Heart left ventricle (tissue), 13 donors: ENCODE results near the gene FOXJ1.

ENCODE experiments used
- CTCF ChIP-seq, 12 donors: fragments of 200-600 bp; sonication (generic) in 4 of 12; IDR thresholded peaks; one replicate each; pipeline versions ENCODE4 v1.5.0 to v1.8.0; 2018 to 2022; ENCODE audit warnings: antibody characterized with exemption in 12 of 12, mild to moderate bottlenecking in 5 of 12
- POLR2A ChIP-seq, 2 donors: fragments of 450-650 bp; IDR thresholded peaks; one replicate each; pipeline ENCODE4 v1.6.1; 2017; ENCODE audit warnings: antibody characterized with exemption in 2 of 2, mild to moderate bottlenecking in 2 of 2, moderate library complexity in 2 of 2
- donor health status: ischemic (EF 13 %, LVEDD 7.1; RV severe dilation, severe dysfunction).
- donor health status: DM: no; HTN: yes; CAD: no.
- donor health status: DM: no; HTN: no; CAD: no.
- donor health status: ischemic (EF 25% LVEDD 6.9; RV normal size, moderate dysfunction).
- donor health status: ischemic (EF 25% LVEDD 5.7; RV mildly dilated, moderate dysfunction).
- donor health status: ischemic (EF 35%, LVEDD 5.7; RV mildly dilated, moderate dysfunction).
- donor health status: nonischemic (EF 11% LVEDD 7.7; RV severe dilation, severe dysfunction).
- donor health status: DM: yes; HTN: yes; CAD: no.
- donor health status: PGD.
- donor health status: ischemic (EF 29% LVEDD 5.4; RV normal size, mild dysfunction).
- donor health status: nonischemic (EF 23%, LVEDD 6.1; RV moderate dilation, normal function).

GRCh38 chr17:76184290-76184689, 43.2 kb upstream of the FOXJ1 start:
- TF ChIP-seq POLR2A (IDR thresholded peaks at IDR 0.05) (no peak), CTCF (IDR thresholded peaks at IDR 0.05) (no peak)
